HEK293T (cell line): Measurements from ENCODE around the gene TRPM2.

Experiments used
- FOXM1 ChIP-seq: fragments of 450-650 bp; IDR thresholded peaks from 2 replicates; pipeline ENCODE4 v1.6.1; 2017; ENCODE audit warnings: mild to moderate bottlenecking, borderline replicate concordance
- L3MBTL2 ChIP-seq: fragments of 450-650 bp; conservative IDR thresholded peaks from 2 replicates; pipeline ENCODE4 v1.6.1; 2016; ENCODE audit warnings: mild to moderate bottlenecking
- SUZ12 ChIP-seq: fragments of 450-650 bp; IDR thresholded peaks from 2 replicates; pipeline ENCODE4 v1.6.1; 2016; ENCODE audit warnings: mild to moderate bottlenecking
- ZNF384 ChIP-seq: fragments of 450-650 bp; IDR thresholded peaks from 2 replicates; pipeline ENCODE4 v1.6.1; 2016

DNA sequence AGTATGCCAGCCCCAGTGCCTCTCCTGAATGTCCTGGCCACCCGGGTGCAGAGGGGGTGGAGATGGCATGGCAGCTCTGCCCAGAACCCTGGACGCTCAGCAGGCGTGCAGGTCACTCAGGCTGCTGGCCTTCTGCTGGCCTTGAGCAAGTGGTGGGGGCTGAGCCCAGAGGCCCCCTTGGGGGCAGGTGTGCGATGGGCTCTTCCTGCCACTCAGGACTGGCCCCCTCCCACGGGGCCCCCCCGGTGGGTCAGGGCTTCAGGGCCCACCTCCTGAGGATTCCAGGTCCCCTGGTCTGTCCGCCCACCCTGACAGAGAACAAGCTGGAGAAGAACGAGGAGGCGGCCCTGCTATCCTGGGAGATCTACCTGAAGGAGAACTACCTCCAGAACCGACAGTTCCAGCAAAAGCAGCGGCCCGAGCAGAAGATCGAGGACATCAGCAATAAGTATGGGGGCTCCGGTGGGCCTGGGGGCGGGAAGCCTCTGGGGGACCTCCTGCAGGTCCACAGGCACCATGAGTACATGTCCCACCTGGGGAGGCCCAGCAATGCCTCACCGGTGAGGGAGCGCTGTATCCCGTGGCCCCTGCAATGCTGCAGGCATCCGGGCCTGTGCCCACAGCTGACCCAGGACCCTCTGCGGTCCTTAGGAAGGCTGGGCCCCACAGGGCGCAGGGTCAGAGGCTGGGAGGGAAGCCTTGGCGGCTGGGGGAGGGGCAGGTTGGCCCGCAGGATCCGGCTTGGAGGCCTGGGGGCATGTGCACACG lies 64.9 kb downstream of the TRPM2 start:
- TF ChIP-seq FOXM1 (no peak), L3MBTL2 (no peak), ZNF384 (no peak), SUZ12 (no peak)
